Kidney epithelial cell (primary cell): Measurements from ENCODE around the gene RPL14. TPM values are rescaled to one million over a fixed set of nuclear protein-coding genes. Genes with fewer than 3 reads are reported as not detected.

Experiments
- DNase-seq: peaks from one replicate; pipeline ENCODE4 v3.0.0-alpha.2; 2010; ENCODE audit warnings: low read depth
- H3K27me3 ChIP-seq: 2 replicates; pipeline ENCODE4 v1.6.0; 2011; ENCODE audit warnings: low read length; ENCODE audit not compliant: control insufficient read depth, insufficient read depth
- H3K36me3 ChIP-seq: 2 replicates; pipeline ENCODE4 v1.5.1; 2011; ENCODE audit warnings: low read length; ENCODE audit not compliant: control insufficient read depth, insufficient read depth
- H3K4me3 ChIP-seq: 2 replicates; pipeline ENCODE4 v1.5.1; 2011; ENCODE audit warnings: low read depth, mild to moderate bottlenecking, control low read depth, low read length
- total RNA-seq: library from RNA; depleted of rRNA; stranded (reverse); fragments of >200 nt; gene quantifications from 2 replicates; pipeline ENCODE4 v1.2.3, GENCODE V29; 2015
- TF ChIP-seq, protein P1 (sequence below): IDR thresholded peaks from 2 replicates; pipeline ENCODE4 v1.5.1; 2011; ENCODE audit warnings: mild to moderate bottlenecking, moderate library complexity, low read length, control low read depth, inconsistent platforms; ENCODE audit not compliant: insufficient read depth, poor library complexity, severe bottlenecking

The RPL14 gene
- total RNA-seq, 1 donor from 2014 or later = 576 TPM

DNA sequence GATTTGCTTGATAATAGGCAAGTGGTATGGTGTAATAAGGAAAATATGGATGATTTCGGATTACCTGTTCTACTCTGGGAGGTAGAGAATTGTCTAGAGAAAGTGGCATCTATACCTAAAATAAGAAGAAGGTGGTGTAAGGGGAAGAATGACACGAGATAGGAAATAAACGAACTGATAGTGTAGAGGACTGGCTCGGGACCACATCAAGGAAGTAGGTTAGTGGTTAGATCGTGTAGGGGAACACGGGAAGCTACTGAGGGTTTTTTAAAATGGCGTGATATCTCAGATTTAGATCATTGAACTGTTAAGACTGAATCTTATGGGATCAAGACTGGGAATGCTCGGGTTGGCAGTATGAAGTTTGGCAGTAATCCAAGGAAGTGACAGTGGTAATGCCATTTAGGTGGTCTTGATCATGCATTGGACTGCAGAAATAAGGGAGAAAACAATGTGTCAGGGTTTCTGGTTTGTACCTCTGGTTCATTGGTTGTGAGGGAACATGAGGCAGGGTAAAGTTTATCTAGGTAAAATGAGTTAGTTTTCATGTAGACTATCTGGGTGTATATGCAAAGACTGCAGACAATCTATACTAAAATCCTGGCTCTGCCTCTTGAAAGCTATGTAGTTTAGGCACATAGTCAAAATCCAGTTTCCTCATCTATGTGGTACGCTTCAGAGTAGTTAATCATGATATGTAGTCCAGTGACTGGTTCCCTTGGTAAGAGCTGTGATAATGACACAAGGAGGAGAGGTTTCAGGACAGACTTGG, 7.4 kb downstream of the RPL14 start:
- no peak overlapping the region for H3K4me3 ChIP-seq
- DNase-seq = no peak
- TF ChIP-seq, protein P1, sequence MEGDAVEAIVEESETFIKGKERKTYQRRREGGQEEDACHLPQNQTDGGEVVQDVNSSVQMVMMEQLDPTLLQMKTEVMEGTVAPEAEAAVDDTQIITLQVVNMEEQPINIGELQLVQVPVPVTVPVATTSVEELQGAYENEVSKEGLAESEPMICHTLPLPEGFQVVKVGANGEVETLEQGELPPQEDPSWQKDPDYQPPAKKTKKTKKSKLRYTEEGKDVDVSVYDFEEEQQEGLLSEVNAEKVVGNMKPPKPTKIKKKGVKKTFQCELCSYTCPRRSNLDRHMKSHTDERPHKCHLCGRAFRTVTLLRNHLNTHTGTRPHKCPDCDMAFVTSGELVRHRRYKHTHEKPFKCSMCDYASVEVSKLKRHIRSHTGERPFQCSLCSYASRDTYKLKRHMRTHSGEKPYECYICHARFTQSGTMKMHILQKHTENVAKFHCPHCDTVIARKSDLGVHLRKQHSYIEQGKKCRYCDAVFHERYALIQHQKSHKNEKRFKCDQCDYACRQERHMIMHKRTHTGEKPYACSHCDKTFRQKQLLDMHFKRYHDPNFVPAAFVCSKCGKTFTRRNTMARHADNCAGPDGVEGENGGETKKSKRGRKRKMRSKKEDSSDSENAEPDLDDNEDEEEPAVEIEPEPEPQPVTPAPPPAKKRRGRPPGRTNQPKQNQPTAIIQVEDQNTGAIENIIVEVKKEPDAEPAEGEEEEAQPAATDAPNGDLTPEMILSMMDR = no peak
- peaks cover 1% of the 10 kb centered on the region for H3K36me3 ChIP-seq
- H3K27me3 ChIP-seq = no peaks in the 10 kb centered on the region

DNA sequence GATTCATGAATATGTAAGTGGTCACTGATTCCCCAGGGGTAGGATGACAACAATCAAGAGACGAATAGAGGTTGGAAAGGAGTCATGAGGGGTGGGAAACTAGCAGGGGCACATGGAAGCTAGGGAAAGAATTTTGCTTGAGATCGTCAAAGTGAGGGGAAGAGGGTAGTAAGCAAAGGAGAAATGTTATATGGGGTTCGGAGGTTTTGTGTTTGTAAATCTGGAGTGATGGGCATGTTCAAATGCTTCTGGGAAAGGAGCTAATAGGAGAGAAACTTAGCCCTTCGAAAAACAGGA, 7.9 kb downstream of the RPL14 start:
- Histone ChIP-seq H3K36me3 (peaks cover 1% of the 10 kb centered on the region), H3K4me3 (no peak overlapping the region), H3K27me3 (no peaks in the 10 kb centered on the region)
- TF ChIP-seq, protein P1 = no peak
- DNase-seq = no peak

DNA sequence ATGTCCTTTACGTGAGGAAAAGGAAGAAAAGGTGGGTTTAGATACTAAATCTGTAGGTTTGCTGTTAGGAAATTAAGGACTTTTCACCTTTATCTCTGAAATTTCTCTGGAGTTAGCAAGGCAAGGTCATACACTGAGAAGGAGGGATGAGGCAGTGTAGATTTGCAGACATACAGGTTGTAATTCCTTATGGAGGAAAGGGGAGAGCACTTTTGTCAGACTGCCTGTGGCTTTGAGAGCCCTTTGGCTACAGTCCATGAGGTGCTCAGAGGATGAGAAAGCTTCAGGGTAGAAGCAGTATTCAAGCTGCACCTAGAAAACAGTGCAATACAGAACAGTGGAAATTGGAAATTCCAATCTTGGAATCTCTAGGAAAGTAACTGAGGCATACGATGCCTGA, 8.3 kb downstream of the RPL14 start:
- Histone ChIP-seq H3K4me3 (no peak overlapping the region), H3K36me3 (peaks cover 1% of the 10 kb centered on the region), H3K27me3 (no peaks in the 10 kb centered on the region)
- TF ChIP-seq, protein P1 = no peak
- no peak for DNase-seq

DNA sequence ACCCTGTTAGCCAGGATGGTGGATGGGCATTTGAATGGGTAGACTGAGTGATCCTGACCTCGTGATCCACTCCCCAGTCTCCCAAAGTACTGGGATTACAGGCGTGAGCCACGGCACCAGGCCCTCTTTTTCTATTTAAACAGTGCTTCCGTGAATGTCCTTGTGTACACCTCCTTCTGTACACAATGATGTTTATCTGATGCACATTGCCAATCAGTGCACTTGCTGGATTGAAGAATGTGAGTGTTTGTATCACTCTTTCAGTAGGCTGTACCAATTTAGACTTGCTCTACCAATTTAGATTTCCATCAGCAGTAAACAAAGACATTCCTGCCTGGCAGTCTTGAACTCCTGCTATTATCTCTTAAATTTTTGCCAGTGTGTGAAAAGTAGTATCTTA, 10.9 kb downstream of the RPL14 start:
- TF ChIP-seq, protein P1 = no peak
- Histone ChIP-seq H3K27me3 (no peaks in the 10 kb centered on the region), H3K4me3 (no peak overlapping the region), H3K36me3 (peaks cover 1% of the 10 kb centered on the region)
- DNase-seq = no peak

DNA sequence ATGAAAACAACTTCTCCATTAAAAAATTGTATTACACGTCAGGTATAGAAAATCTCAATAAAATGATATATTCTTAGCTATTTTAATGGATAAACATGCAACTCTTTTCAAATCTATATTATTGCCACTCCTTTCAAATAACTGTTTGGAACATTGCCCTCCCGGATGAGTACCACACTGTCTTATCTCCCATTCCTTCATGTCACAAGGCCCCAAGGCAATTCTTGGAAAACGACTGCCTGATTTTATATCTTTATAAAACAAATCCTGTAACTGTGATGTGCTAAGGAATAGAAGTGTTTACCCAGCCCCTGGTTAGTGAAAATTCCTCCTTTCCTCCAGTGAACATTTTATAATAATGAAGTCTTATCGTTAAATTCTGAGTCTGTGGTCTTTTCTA, 13.6 kb downstream of the RPL14 start:
- Histone ChIP-seq H3K27me3 (no peaks in the 10 kb centered on the region), H3K36me3 (no peaks in the 10 kb centered on the region), H3K4me3 (no peak overlapping the region)
- TF ChIP-seq, protein P1 = no peak
- no peak for DNase-seq
